HEK293 (cell line): Measurements from ENCODE around the gene NRN1L.

Source experiments
- CTCF ChIA-PET: fragments of 350-600 bp; formaldehyde crosslinking; extraction: SDS; loops from one replicate; lab custom pipeline; 2021; ENCODE audit warnings: antibody characterized with exemption; lab: Yijun Ruan, JAX
- POLR2A ChIA-PET: fragments of 300-600 bp; formaldehyde crosslinking; extraction: SDS; loops from one replicate; lab custom pipeline; 2020; ENCODE audit warnings: antibody characterized with exemption, inconsistent platforms; lab: Yijun Ruan, JAX
- H3K27ac ChIP-seq: fragments of 200-500 bp; sonication (Bioruptor generic); 2 replicates; pipeline ENCODE4 v1.5.1; 2014; ENCODE audit warnings: low read depth, low read length, control low read depth, inconsistent platforms; ENCODE audit errors: extremely low read depth
- H3K36me3 ChIP-seq, 2 experiments: fragments of 200-500 bp in 1 of 2; sonication (Bioruptor generic) in 1 of 2; 1 replicate in 1 of 2; 2 replicates in 1 of 2; pipeline ENCODE4 v1.5.1; 2014 to 2017; ENCODE audit warnings: inconsistent platforms in 2 of 2, low read length in 2 of 2; ENCODE audit not compliant: control insufficient read depth in 2 of 2, insufficient read depth in 1 of 2
- H3K4me1 ChIP-seq: fragments of 200-500 bp; sonication (Bioruptor generic); 2 replicates; pipeline ENCODE4 v1.5.1; 2014; ENCODE audit warnings: mild to moderate bottlenecking, low read length, inconsistent platforms; ENCODE audit not compliant: control insufficient read depth, insufficient read depth
- H3K4me3 ChIP-seq: 2 replicates; pipeline ENCODE4 v1.5.1; 2011; ENCODE audit warnings: low read depth, mild to moderate bottlenecking, control low read depth, low read length, moderate library complexity
- H3K9me3 ChIP-seq: fragments of 200-500 bp; sonication (Bioruptor generic); 2 replicates; pipeline ENCODE4 v1.5.1; 2014; ENCODE audit warnings: low read depth, low read length, inconsistent platforms; ENCODE audit not compliant: control insufficient read depth, insufficient read depth
- HOXA7 ChIP-seq: sonication (generic); formaldehyde crosslinking; IDR thresholded peaks from 2 replicates; pipeline ENCODE4 v1.8.1; 2022; ENCODE audit warnings: missing genetic modification reagents, borderline replicate concordance
- IKZF3 ChIP-seq: fragments of 450-650 bp; IDR thresholded peaks from 2 replicates; pipeline ENCODE4 v1.5.0; 2018; ENCODE audit warnings: missing biosample characterization, mild to moderate bottlenecking, missing genetic modification characterization, moderate library complexity
- KLF16 ChIP-seq: fragments of 450-650 bp; formaldehyde crosslinking; IDR thresholded peaks from 2 replicates; pipeline ENCODE4 v1.5.1; 2017; ENCODE audit warnings: missing biosample characterization, missing genetic modification characterization
- KLF9 ChIP-seq: fragments of 450-650 bp; formaldehyde crosslinking; IDR thresholded peaks from 2 replicates; pipeline ENCODE4 v1.5.1; 2016; ENCODE audit warnings: missing biosample characterization, missing genetic modification characterization, low read depth
- SETDB1 ChIP-seq: IDR thresholded peaks from one replicate; pipeline ENCODE4 v1.6.1; 2017; ENCODE audit warnings: mild to moderate bottlenecking, low read length, moderate library complexity, mixed read lengths; ENCODE audit not compliant: insufficient read length
- ZFP3 ChIP-seq: fragments of 450-650 bp; formaldehyde crosslinking; IDR thresholded peaks from 2 replicates; pipeline ENCODE4 v1.5.1; 2016; ENCODE audit warnings: low read depth, missing biosample characterization, missing genetic modification characterization
- ZIC2 ChIP-seq: fragments of 450-650 bp; formaldehyde crosslinking; IDR thresholded peaks from 2 replicates; pipeline ENCODE4 v1.5.1; 2016; ENCODE audit warnings: missing biosample characterization, missing genetic modification characterization
- ZNF10 ChIP-seq: fragments of 450-650 bp; formaldehyde crosslinking; IDR thresholded peaks from 2 replicates; pipeline ENCODE4 v1.5.1; 2017; ENCODE audit warnings: missing biosample characterization, missing genetic modification characterization
- ZNF121 ChIP-seq: fragments of 450-650 bp; formaldehyde crosslinking; IDR thresholded peaks from 2 replicates; pipeline ENCODE4 v1.5.1; 2016; ENCODE audit warnings: missing biosample characterization, missing genetic modification characterization
- ZNF16 ChIP-seq: fragments of 450-650 bp; formaldehyde crosslinking; IDR thresholded peaks from 2 replicates; pipeline ENCODE4 v1.5.1; 2016; ENCODE audit warnings: low read depth, missing biosample characterization, missing genetic modification characterization
- ZNF391 ChIP-seq: fragments of 450-650 bp; formaldehyde crosslinking; IDR thresholded peaks from 2 replicates; pipeline ENCODE4 v1.5.1; 2016; ENCODE audit warnings: low read depth, missing biosample characterization, missing genetic modification characterization, borderline replicate concordance
- ZNF513 ChIP-seq: fragments of 450-650 bp; IDR thresholded peaks from 2 replicates; pipeline ENCODE4 v1.5.1; 2018; ENCODE audit warnings: missing biosample characterization, missing genetic modification characterization
- ZNF544 ChIP-seq: fragments of 450-650 bp; formaldehyde crosslinking; IDR thresholded peaks from 2 replicates; pipeline ENCODE4 v1.5.0; 2017; ENCODE audit warnings: missing biosample characterization, missing genetic modification characterization
- ZNF626 ChIP-seq: fragments of 450-650 bp; sonication (Bioruptor Pico); formaldehyde crosslinking; IDR thresholded peaks from 2 replicates; pipeline ENCODE4 v1.5.1; 2018; ENCODE audit warnings: missing biosample characterization, missing genetic modification characterization, inconsistent platforms
- ZNF629 ChIP-seq: fragments of 450-650 bp; formaldehyde crosslinking; IDR thresholded peaks from 2 replicates; pipeline ENCODE4 v1.5.1; 2017; ENCODE audit warnings: missing biosample characterization, missing genetic modification characterization
- ZNF76 ChIP-seq: fragments of 450-650 bp; formaldehyde crosslinking; IDR thresholded peaks from 2 replicates; pipeline ENCODE4; 2016; ENCODE audit warnings: low read depth, missing biosample characterization, missing genetic modification characterization, borderline replicate concordance
- ZNF777 ChIP-seq: fragments of 450-650 bp; formaldehyde crosslinking; IDR thresholded peaks from 2 replicates; pipeline ENCODE4 v1.5.1; 2017; ENCODE audit warnings: missing biosample characterization, missing genetic modification characterization, borderline replicate concordance
- TF ChIP-seq, protein P1 (sequence below): fragments of 450-650 bp; formaldehyde crosslinking; IDR thresholded peaks from 2 replicates; pipeline ENCODE4 v1.5.1; 2016; ENCODE audit warnings: missing biosample characterization, missing genetic modification characterization
- TF ChIP-seq, protein P2 (sequence below): fragments of 450-650 bp; formaldehyde crosslinking; IDR thresholded peaks from 2 replicates; pipeline ENCODE4 v1.5.1; 2016; ENCODE audit warnings: missing biosample characterization, missing genetic modification characterization
- TF ChIP-seq, protein P3 (sequence below): fragments of 450-650 bp; formaldehyde crosslinking; IDR thresholded peaks from 2 replicates; pipeline ENCODE4 v1.5.1; 2016; ENCODE audit warnings: missing biosample characterization, missing genetic modification characterization
- TF ChIP-seq, protein P4 (sequence below): IDR thresholded peaks from 2 replicates; pipeline ENCODE4 v1.6.1; 2011; ENCODE audit warnings: mild to moderate bottlenecking, low read depth, low read length, borderline replicate concordance

NRN1L gene

DNA sequence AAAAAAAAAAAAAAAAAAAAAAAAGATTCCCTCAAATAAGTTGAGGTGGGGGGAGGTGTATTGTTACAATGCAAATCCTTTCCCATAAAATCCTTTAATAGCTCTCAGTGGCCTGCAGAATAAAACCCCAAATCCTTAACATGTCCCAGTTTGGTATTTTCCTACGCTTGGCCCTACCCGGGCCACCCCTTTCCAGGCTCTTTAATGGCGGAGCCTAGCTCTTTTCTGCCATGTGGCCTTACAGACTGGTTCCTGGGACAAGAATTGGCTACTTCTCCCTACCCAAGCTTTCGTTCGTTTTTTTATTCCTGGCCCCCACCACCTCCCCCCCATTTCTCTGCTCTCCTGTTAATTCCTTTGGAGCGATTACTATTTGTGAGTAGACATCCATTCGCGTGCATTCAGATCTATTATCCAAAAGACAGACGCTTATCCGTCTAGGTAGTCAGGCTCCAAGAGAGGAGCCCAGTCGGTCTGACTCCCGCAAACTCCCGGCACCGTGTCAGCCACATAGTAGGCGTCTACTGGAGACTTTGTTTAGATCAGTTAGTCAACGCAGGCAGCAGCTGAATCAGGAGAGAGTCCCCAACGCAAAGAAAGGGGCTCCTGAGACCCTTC is 43.4 kb upstream of the NRN1L start (continued):
- TF ChIP-seq SETDB1 (no peak), ZIC2 (no peak), ZNF544 (tag by site-specific recombination) (no peak), ZNF629 (no peak), ZNF16 (tag by site-specific recombination) (no peak), ZNF121 (tag by site-specific recombination) (no peak), ZFP3 (tag by site-specific recombination) (no peak), ZNF10 (tag by site-specific recombination) (peak; percentile 88), HOXA7 (CRISPR knock-in tag) (no peak), ZNF777 (0 out of 2 replicates have a peak, but pooled peaks have one; percentile 61)
- TF ChIP-seq, protein P1, sequence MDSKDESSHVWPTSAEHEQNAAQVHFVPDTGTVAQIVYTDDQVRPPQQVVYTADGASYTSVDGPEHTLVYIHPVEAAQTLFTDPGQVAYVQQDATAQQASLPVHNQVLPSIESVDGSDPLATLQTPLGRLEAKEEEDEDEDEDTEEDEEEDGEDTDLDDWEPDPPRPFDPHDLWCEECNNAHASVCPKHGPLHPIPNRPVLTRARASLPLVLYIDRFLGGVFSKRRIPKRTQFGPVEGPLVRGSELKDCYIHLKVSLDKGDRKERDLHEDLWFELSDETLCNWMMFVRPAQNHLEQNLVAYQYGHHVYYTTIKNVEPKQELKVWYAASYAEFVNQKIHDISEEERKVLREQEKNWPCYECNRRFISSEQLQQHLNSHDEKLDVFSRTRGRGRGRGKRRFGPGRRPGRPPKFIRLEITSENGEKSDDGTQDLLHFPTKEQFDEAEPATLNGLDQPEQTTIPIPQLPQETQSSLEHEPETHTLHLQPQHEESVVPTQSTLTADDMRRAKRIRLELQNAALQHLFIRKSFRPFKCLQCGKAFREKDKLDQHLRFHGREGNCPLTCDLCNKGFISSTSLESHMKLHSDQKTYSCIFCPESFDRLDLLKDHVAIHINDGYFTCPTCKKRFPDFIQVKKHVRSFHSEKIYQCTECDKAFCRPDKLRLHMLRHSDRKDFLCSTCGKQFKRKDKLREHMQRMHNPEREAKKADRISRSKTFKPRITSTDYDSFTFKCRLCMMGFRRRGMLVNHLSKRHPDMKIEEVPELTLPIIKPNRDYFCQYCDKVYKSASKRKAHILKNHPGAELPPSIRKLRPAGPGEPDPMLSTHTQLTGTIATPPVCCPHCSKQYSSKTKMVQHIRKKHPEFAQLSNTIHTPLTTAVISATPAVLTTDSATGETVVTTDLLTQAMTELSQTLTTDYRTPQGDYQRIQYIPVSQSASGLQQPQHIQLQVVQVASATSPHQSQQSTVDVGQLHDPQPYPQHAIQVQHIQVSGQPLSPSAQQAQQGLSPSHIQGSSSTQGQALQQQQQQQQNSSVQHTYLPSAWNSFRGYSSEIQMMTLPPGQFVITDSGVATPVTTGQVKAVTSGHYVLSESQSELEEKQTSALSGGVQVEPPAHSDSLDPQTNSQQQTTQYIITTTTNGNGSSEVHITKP (tag by site-specific recombination), result peak; percentile 73
- TF ChIP-seq, protein P2, sequence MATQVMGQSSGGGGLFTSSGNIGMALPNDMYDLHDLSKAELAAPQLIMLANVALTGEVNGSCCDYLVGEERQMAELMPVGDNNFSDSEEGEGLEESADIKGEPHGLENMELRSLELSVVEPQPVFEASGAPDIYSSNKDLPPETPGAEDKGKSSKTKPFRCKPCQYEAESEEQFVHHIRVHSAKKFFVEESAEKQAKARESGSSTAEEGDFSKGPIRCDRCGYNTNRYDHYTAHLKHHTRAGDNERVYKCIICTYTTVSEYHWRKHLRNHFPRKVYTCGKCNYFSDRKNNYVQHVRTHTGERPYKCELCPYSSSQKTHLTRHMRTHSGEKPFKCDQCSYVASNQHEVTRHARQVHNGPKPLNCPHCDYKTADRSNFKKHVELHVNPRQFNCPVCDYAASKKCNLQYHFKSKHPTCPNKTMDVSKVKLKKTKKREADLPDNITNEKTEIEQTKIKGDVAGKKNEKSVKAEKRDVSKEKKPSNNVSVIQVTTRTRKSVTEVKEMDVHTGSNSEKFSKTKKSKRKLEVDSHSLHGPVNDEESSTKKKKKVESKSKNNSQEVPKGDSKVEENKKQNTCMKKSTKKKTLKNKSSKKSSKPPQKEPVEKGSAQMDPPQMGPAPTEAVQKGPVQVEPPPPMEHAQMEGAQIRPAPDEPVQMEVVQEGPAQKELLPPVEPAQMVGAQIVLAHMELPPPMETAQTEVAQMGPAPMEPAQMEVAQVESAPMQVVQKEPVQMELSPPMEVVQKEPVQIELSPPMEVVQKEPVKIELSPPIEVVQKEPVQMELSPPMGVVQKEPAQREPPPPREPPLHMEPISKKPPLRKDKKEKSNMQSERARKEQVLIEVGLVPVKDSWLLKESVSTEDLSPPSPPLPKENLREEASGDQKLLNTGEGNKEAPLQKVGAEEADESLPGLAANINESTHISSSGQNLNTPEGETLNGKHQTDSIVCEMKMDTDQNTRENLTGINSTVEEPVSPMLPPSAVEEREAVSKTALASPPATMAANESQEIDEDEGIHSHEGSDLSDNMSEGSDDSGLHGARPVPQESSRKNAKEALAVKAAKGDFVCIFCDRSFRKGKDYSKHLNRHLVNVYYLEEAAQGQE (tag by site-specific recombination), result no peak
- TF ChIP-seq, protein P3, sequence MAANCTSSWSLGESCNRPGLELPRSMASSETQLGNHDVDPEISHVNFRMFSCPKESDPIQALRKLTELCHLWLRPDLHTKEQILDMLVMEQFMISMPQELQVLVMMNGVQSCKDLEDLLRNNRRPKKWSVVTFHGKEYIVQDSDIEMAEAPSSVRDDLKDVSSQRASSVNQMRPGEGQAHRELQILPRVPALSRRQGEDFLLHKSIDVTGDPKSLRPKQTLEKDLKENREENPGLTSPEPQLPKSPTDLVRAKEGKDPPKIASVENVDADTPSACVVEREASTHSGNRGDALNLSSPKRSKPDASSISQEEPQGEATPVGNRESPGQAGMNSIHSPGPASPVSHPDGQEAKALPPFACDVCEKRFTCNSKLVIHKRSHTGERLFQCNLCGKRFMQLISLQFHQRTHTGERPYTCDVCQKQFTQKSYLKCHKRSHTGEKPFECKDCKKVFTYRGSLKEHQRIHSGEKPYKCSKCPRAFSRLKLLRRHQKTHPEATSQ (tag by site-specific recombination), result 0 out of 2 replicates have a peak, but pooled peaks have one; percentile 8
- TF ChIP-seq, protein P4, sequence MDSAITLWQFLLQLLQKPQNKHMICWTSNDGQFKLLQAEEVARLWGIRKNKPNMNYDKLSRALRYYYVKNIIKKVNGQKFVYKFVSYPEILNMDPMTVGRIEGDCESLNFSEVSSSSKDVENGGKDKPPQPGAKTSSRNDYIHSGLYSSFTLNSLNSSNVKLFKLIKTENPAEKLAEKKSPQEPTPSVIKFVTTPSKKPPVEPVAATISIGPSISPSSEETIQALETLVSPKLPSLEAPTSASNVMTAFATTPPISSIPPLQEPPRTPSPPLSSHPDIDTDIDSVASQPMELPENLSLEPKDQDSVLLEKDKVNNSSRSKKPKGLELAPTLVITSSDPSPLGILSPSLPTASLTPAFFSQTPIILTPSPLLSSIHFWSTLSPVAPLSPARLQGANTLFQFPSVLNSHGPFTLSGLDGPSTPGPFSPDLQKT, result no peak

GRCh38 chr16:67841816-67842508 is 42.7 kb upstream of the NRN1L start, which contains the start of gene THAP11:
Gene THAP11 (plus strand): TSS chr16:67842320. CDS start chr16:67842555, 235 bp downstream.
- Histone ChIP-seq H3K9me3 (no peaks in the 10 kb centered on the region), H3K4me1 (peaks cover 16% of the 10 kb centered on the region), H3K27ac (peak within 1 kb of the TSS; percentile 99), H3K4me3 (peak within 1 kb of the TSS; percentile 92), H3K36me3 (peaks cover 0 to 13% of the 10 kb centered on the region in 2 experiments; a peak in 1 of 3 replicates)
- ChIA-PET POLR2A (interaction anchor here (1.2 kb wide), 1 partner anchor 36 kb away, joined by 4 read pairs; the partner anchor contains the start of genes RANBP10 and TSNAXIP1), CTCF (interaction anchor here (0.9 to 1.4 kb wide), 2 partner anchors 12 to 41 kb away, joined by 3 to 4 read pairs; no protein-coding TSS in a partner anchor)
- TF ChIP-seq ZNF76 (tag by site-specific recombination), result peak; percentile 97
- TF ChIP-seq ZNF513 (tag by site-specific recombination), result no peak
- TF ChIP-seq KLF16 (tag by site-specific recombination), result peak; percentile 80
- TF ChIP-seq IKZF3 (tag by site-specific recombination), result no peak
- TF ChIP-seq ZNF626, result peak; percentile 19; the same call in 1 of the 2 replicates
- TF ChIP-seq, protein P4, result peak; percentile 49; the same call in 1 of the 2 replicates
- TF ChIP-seq KLF9 (tag by site-specific recombination), result peak; percentile 95
- peak; percentile 74; the same call in 1 of the 2 replicates for TF ChIP-seq ZNF391 (tag by site-specific recombination)
